ENCODE results near the gene RELA.
A peak's percentile ranks its signal among the peaks of the same experiment; 100 is the strongest.

The RELA gene

DNA sequence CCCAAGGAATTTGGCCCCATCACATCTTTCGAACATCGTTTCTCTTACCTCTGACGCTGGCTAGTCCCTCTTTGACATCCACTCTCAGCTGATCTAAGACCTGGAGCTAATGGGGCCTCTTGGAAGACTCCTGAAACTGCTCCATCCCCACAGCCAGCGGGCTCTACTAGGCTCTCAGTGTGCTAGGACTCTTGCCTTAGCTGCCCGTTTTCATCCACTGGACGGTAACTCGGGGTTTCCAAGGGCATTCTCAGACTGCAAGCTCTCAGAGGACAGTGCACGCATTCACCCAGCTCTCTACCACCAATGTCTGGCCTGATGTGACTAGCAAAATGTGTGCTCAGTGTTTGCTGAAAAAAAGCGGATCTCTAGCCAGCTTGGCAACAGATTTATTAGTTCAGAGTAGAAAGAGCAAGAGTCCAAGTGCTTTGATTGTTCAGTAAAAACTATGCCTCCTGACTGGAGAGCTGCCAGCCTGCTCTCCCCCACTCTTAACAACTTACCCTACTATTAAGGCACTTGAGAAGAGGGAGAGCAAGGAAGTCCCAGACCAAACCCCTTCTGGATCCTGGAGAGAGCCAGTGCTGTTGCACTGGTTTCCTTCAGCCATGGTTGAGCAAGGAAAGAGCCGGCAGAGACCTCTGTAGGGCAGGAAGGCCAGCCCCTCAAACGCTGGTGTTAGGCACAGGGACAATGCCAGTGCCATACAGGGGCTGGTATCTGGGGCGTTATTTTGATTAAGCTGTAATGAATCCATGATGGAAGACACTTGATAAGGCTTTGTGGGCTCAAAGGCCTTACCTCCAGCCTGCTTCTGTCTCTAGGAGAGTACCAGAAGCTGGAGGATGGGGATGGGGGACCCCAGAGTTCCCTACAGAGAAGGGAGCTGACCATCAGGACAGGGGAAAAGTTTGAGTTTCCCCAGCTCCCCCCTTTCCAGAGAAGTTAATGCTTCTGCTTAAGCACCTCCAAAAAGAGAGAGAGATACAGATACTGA lies 9.2 kb downstream of the RELA start (continued):
- no peak for TF ChIP-seq TSHZ1 (tag by site-specific recombination; IDR thresholded peaks at IDR 0.05; ENCODE audit: borderline replicate concordance)
- TF ChIP-seq, protein P1, sequence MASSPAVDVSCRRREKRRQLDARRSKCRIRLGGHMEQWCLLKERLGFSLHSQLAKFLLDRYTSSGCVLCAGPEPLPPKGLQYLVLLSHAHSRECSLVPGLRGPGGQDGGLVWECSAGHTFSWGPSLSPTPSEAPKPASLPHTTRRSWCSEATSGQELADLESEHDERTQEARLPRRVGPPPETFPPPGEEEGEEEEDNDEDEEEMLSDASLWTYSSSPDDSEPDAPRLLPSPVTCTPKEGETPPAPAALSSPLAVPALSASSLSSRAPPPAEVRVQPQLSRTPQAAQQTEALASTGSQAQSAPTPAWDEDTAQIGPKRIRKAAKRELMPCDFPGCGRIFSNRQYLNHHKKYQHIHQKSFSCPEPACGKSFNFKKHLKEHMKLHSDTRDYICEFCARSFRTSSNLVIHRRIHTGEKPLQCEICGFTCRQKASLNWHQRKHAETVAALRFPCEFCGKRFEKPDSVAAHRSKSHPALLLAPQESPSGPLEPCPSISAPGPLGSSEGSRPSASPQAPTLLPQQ (tag by site-specific recombination; IDR thresholded peaks at IDR 0.05): no peak
- TF ChIP-seq KLF1 (tag by site-specific recombination; IDR thresholded peaks at IDR 0.05): no peak
- TF ChIP-seq ZNF112 (tag by site-specific recombination; IDR thresholded peaks at IDR 0.05): no peak
- TF ChIP-seq ZNF791 (tag by site-specific recombination; IDR thresholded peaks at IDR 0.05): no peak
- peak; percentile 33 for TF ChIP-seq SP7 (tag by site-specific recombination; IDR thresholded peaks at IDR 0.05)
- TF ChIP-seq ZBTB17 (tag by site-specific recombination; IDR thresholded peaks at IDR 0.05): peak; percentile 31; the same call in 1 of the 2 replicates
- no peak for TF ChIP-seq ZNF416 (tag by site-specific recombination; IDR thresholded peaks at IDR 0.05)

DNA sequence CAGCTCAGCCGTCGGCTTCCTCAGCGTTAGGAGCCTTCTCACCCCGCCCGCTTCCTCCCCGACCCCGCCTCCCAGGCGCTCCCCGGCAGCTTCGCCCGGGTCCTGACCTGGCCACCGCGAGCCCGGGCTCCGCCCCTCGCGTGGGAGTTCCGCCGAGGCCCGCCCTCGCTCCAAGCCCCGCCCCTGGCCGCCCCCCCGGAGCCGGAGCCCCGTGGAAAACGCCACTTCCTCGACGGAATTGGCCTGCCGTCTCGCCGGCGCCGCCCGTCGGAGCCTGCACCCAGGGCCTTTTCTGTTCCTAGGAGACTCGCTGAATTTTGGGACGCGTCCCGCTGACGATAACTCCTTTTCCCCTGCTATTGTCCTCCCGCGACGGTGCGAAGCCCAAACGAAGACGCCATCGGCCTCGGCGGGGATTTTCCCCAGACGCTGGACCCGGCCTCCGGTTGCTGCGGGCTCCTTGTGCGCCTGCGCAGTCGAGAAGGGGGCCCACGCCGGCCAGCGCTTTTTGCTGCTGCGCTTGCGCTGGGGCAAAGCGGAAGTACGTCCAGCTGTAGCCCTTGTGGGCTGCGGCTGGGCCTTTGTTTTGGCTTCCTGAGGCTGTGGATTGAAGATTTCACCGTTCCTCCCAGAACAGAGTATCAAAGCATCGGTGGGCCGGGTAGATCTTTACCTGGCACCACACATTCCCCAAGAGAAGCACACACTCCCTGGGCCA lies 10.0 kb downstream of the RELA start:
- peaks cover 0 to 67% of the 10 kb centered on the region in 2 experiments; a peak in 2 of 3 replicates for H3K36me3 ChIP-seq (ENCODE audit: control insufficient read depth in 2 of 2, insufficient read depth in 1 of 2, low read length in 2 of 2)
- H3K9me3 ChIP-seq (ENCODE audit: control insufficient read depth, insufficient read depth, low read depth, low read length): no peaks in the 10 kb centered on the region
- ChIA-PET CTCF (interaction anchor here (0.6 to 1.0 kb wide), 3 partner anchors 13 to 499 kb away, joined by 3 to 5 read pairs (median 4); no protein-coding TSS in a partner anchor), POLR2A (interaction anchor here (0.9 to 6.5 kb wide), 8 partner anchors 8 to 236 kb away, joined by 3 to 50 read pairs (median 4); partner anchors contain the start of genes FIBP, KAT5, MAP3K11 and PCNX3)
- H3K4me1 ChIP-seq (ENCODE audit: control insufficient read depth, insufficient read depth, low read length): peaks cover 8% of the 10 kb centered on the region
- H3K4me3 ChIP-seq (ENCODE audit: low read depth, low read length): peak overlapping the region; percentile 46
- H3K27ac ChIP-seq (ENCODE audit: extremely low read depth, low read depth, low read length): peak overlapping the region; percentile 54
- TF ChIP-seq KLF1 (tag by site-specific recombination; IDR thresholded peaks at IDR 0.05): peak; percentile 67
- TF ChIP-seq ZNF391 (tag by site-specific recombination; IDR thresholded peaks at IDR 0.05; ENCODE audit: borderline replicate concordance, low read depth): no peak
- TF ChIP-seq, protein P1 (tag by site-specific recombination; IDR thresholded peaks at IDR 0.05): peak; percentile 89
- peak; percentile 85 for TF ChIP-seq ZFP69B (tag by site-specific recombination; IDR thresholded peaks at IDR 0.05)
- TF ChIP-seq ZNF660 (tag by site-specific recombination; IDR thresholded peaks at IDR 0.05): no peak
- TF ChIP-seq GLI4 (tag by site-specific recombination; IDR thresholded peaks at IDR 0.05): no peak
- no peak for TF ChIP-seq ZNF350 (tag by site-specific recombination; IDR thresholded peaks at IDR 0.05)
- 0 out of 2 replicates have a peak, but pooled peaks have one; percentile 43 for TF ChIP-seq ZNF449 (tag by site-specific recombination; IDR thresholded peaks at IDR 0.05)
- TF ChIP-seq ZNF777 (tag by site-specific recombination; IDR thresholded peaks at IDR 0.05; ENCODE audit: borderline replicate concordance): peak; percentile 91; the same call in 1 of the 2 replicates
- TF ChIP-seq ZNF274 (IDR thresholded peaks at IDR 0.05; ENCODE audit: low read length): no peak
- TF ChIP-seq ZNF274 (tag by site-specific recombination; IDR thresholded peaks at IDR 0.05; ENCODE audit: borderline replicate concordance): no peak
- peak; percentile 21 for TF ChIP-seq ZBTB26 (tag by site-specific recombination; optimal IDR thresholded peaks at IDR 0.05)
- TF ChIP-seq REPIN1 (tag by site-specific recombination; IDR thresholded peaks at IDR 0.05; ENCODE audit: low read depth): no peak

Measured in HEK293 (cell line).